Gastrocnemius medialis (tissue), 4 donors: ENCODE data around the gene GPS1. TPM values are rescaled to one million over a fixed set of nuclear protein-coding genes. Genes with fewer than 3 reads are reported as not detected.
A peak's percentile ranks its signal among the peaks of the same experiment; 100 is the strongest.

Source experiments
- ATAC-seq, 2 donors: fragments of 150-250 bp; one replicate each; pipeline ENCODE4 v1.9.1; 2016
- DNase-seq, 2 donors: peaks; one replicate each; pipeline ENCODE4 v3.0.0-alpha.2; 2019
- H3K27ac ChIP-seq, 4 donors: fragments of 200-600 bp; sonication (generic); 1 replicate in 1 of 4; 2 replicates in 3 of 4; pipeline ENCODE4 v1.5.1; 2016 to 2018; ENCODE audit warnings: mild to moderate bottlenecking in 2 of 4, moderate library complexity in 1 of 4
- H3K27me3 ChIP-seq, 3 donors: fragments of 200-600 bp; sonication (generic) in 2 of 3; 1 replicate in 1 of 3; 2 replicates in 2 of 3; pipeline versions ENCODE4 v1.5.1 to v1.6.0; 2016 to 2019; ENCODE audit warnings: mild to moderate bottlenecking in 1 of 3, moderate library complexity in 1 of 3
- H3K36me3 ChIP-seq, 2 donors: fragments of 200-600 bp; sonication (generic) in 1 of 2; one replicate each; pipeline ENCODE4 v1.5.1; 2017 to 2018
- H3K4me1 ChIP-seq, 2 donors: fragments of 200-600 bp; sonication (generic) in 1 of 2; one replicate each; pipeline ENCODE4 v1.5.1; 2016 to 2017; ENCODE audit warnings: mild to moderate bottlenecking in 2 of 2
- H3K4me3 ChIP-seq, 4 donors: fragments of 200-600 bp; sonication (generic) in 3 of 4; 1 replicate in 1 of 4; 2 replicates in 3 of 4; pipeline ENCODE4 v1.5.1; 2016 to 2019; ENCODE audit warnings: mild to moderate bottlenecking in 2 of 4
- H3K9me3 ChIP-seq, 3 donors: fragments of 200-600 bp; sonication (generic) in 2 of 3; 1 replicate in 1 of 3; 2 replicates in 2 of 3; pipeline ENCODE4 v1.5.1; 2016 to 2019
- CTCF ChIP-seq, 5 experiments: fragments of 450-650 bp in 3 of 5; fragments of 200-600 bp in 2 of 5; sonication (generic) in 2 of 5; IDR thresholded peaks in 4 of 5; conservative IDR thresholded peaks in 1 of 5; 1 replicate in 4 of 5; 2 replicates in 1 of 5; pipeline ENCODE4 v1.5.1; 2016 to 2019; ENCODE audit warnings: antibody characterized with exemption in 5 of 5, mild to moderate bottlenecking in 3 of 5, moderate library complexity in 3 of 5
- POLR2A ChIP-seq, 2 donors: fragments of 450-650 bp; IDR thresholded peaks; one replicate each; pipeline ENCODE4 v1.6.1; 2017; ENCODE audit warnings: antibody characterized with exemption in 2 of 2, mild to moderate bottlenecking in 2 of 2, moderate library complexity in 2 of 2
- in situ Hi-C, 4 donors: fragments of 200-750 bp; cut with MboI; loops; one replicate each; pipeline versions ENCODE4 v1.15.0 to v1.8.0; 2017; ENCODE audit warnings: low sequenced_read_pairs in 4 of 4
- intact Hi-C: fragments of 100-400 bp; cut with DNase I; formaldehyde crosslinking; loops from one replicate; pipeline ENCODE4 v1.15.1; 2023; ENCODE audit warnings: low total_unique reads
- total RNA-seq, 4 donors: library from RNA; depleted of rRNA; stranded (reverse); fragments of >200 nt; gene quantifications; one replicate each; pipeline versions ENCODE4 v1.1.0 to v1.2.3, GENCODE V29; 2016

GPS1 gene
- total RNA-seq, result 100 to 1,000 TPM; 119 to 174 (median 137) TPM

GRCh38 chr17:82051776-82052637, at the start of gene GPS1, which contains the start of gene RFNG:
Gene GPS1, plus strand, starts transcription at chr17:82051898. Its CDS starts 34 bp downstream, at chr17:82051932.
Gene RFNG, minus strand, starts transcription at chr17:82051811. Its CDS starts 45 bp downstream, at chr17:82051766.
- H3K36me3 ChIP-seq, result peaks cover 0 to 68% of the 10 kb centered on the region in 2 donors
- no peaks in the 10 kb centered on the region for H3K27me3 ChIP-seq
- TF ChIP-seq CTCF (IDR thresholded peaks at IDR 0.05 in 4 of 5, conservative IDR thresholded peaks at IDR 0.05 in 1 of 5) (no peak), POLR2A (IDR thresholded peaks at IDR 0.05) (peak; percentile 29 to 51)
- peaks cover 22 to 29% of the 10 kb centered on the region in 2 donors for H3K4me1 ChIP-seq
- ATAC-seq (peak; percentile 76 to 85), DNase-seq (peak; percentile 46 to 68)
- H3K9me3 ChIP-seq, result no peaks in the 10 kb centered on the region
- intact Hi-C loops, result loop anchor here (5.0 kb wide), 1 partner anchor 45 kb away; the partner anchor contains the start of gene FASN
- peak within 1 kb of the TSS; percentile 43 to 72 (median 64) for H3K27ac ChIP-seq
- in situ Hi-C loops, result no loop called here
- H3K4me3 ChIP-seq, result peak within 1 kb of the TSS; percentile 66 to 87 (median 74)

GRCh38 chr17:82003411-82004381, 48.0 kb upstream of the GPS1 start:
- TF ChIP-seq POLR2A (IDR thresholded peaks at IDR 0.05), result no peak
- TF ChIP-seq CTCF (IDR thresholded peaks at IDR 0.05 in 4 of 5, conservative IDR thresholded peaks at IDR 0.05 in 1 of 5), result no peak
- intact Hi-C loops (loop anchor here (1.0 to 10.0 kb wide), 2 partner anchors 35 to 71 kb away; no protein-coding TSS in a partner anchor), in situ Hi-C loops (no loop called here)
- Histone ChIP-seq H3K27ac (peak overlapping the region; percentile 7 to 58 (median 44)), H3K4me1 (peaks cover 35 to 63% of the 10 kb centered on the region in 2 donors), H3K4me3 (peak overlapping the region in 1 of 4 donors; percentile 13), H3K36me3 (no peaks in the 10 kb centered on the region), H3K27me3 (no peaks in the 10 kb centered on the region), H3K9me3 (no peaks in the 10 kb centered on the region)
- ATAC-seq (peak; percentile 71 to 72), DNase-seq (peak; percentile 48 to 71)

GRCh38 chr17:82004517-82005455, 46.9 kb upstream of the GPS1 start:
- ATAC-seq (no peak), DNase-seq (no peak)
- no peaks in the 10 kb centered on the region for H3K27me3 ChIP-seq
- no peak overlapping the region for H3K4me3 ChIP-seq
- intact Hi-C loops (loop anchor here (10.0 kb wide), 1 partner anchor 70 kb away; no protein-coding TSS in a partner anchor), in situ Hi-C loops (no loop called here)
- TF ChIP-seq CTCF (IDR thresholded peaks at IDR 0.05 in 4 of 5, conservative IDR thresholded peaks at IDR 0.05 in 1 of 5), result no peak
- TF ChIP-seq POLR2A (IDR thresholded peaks at IDR 0.05), result no peak
- no peaks in the 10 kb centered on the region for H3K36me3 ChIP-seq
- H3K4me1 ChIP-seq, result peaks cover 35 to 53% of the 10 kb centered on the region in 2 donors
- no peaks in the 10 kb centered on the region for H3K9me3 ChIP-seq
- no peak overlapping the region for H3K27ac ChIP-seq
